NB4 (cell line): ENCODE data around the gene ZNF362.

Experiments
- DNase-seq: peaks from one replicate; pipeline ENCODE4 v3.0.0; 2010; ENCODE audit warnings: low read depth
- H3K4me3 ChIP-seq: one replicate; pipeline ENCODE4 v1.5.1; 2011; ENCODE audit warnings: mild to moderate bottlenecking, low read depth, low read length, moderate library complexity
- MYC ChIP-seq: IDR thresholded peaks from 2 replicates; pipeline ENCODE4 v1.6.1; 2011; ENCODE audit warnings: low read depth, low read length
- POLR2A ChIP-seq: IDR thresholded peaks from 2 replicates; pipeline ENCODE4 v1.6.1; 2011; ENCODE audit warnings: mild to moderate bottlenecking; ENCODE audit not compliant: insufficient read length; ENCODE audit errors: extremely low read depth
- TF ChIP-seq, protein P1 (sequence below): IDR thresholded peaks from 2 replicates; pipeline ENCODE4 v1.6.1; 2011; ENCODE audit warnings: low read depth, low read length
- TF ChIP-seq, protein P2 (sequence below): IDR thresholded peaks from one replicate; pipeline ENCODE4 v1.5.1; 2012; ENCODE audit warnings: low read depth, low read length

The ZNF362 gene

DNA sequence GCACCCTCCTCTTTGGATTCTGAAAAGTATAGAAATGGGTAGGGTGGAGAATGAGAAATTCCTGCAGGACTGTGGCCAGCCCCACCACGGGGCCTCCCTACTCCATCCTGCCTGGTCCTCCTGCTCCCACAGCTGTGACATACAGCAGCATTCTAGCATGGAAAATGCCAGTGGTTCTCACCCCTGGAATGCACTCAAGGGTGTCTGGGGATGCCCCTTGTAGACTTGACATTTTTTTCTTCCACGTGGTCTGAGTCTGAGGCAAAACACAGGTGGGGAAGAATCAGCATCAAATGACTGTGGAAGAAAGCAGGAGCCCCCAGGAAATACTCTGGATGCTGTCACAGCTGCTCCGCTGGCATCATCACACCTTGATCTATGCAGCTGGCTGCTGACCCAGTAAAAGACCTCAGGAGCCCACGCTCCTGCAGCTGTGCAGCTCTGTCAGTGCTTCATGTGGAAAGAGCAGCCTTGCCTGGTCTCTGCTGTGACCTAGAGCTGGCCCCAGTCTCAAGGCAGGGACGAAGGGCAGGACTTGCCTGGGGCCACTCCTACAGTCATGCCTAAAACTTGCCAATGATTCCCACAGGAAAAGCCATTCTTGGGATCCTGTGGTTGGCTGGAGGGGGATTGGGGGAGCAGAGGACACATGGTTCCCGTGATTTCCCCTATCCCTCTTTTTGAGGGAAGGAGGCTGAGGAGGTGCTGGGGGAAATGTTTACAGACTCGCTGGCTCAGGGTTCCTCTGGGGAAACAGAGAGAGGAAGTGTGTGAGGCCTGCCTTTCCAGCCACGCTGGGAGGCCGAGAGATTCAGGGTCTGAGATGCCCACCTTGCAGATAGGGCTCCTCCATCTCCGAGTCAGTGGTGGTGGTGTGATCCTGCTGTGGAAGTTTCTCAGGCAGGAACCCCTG lies 75.4 kb downstream of the ZNF362 start:
- DNase-seq = no peak
- TF ChIP-seq, protein P1, sequence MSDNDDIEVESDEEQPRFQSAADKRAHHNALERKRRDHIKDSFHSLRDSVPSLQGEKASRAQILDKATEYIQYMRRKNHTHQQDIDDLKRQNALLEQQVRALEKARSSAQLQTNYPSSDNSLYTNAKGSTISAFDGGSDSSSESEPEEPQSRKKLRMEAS = no peak
- TF ChIP-seq MYC = no peak
- TF ChIP-seq, protein P2, sequence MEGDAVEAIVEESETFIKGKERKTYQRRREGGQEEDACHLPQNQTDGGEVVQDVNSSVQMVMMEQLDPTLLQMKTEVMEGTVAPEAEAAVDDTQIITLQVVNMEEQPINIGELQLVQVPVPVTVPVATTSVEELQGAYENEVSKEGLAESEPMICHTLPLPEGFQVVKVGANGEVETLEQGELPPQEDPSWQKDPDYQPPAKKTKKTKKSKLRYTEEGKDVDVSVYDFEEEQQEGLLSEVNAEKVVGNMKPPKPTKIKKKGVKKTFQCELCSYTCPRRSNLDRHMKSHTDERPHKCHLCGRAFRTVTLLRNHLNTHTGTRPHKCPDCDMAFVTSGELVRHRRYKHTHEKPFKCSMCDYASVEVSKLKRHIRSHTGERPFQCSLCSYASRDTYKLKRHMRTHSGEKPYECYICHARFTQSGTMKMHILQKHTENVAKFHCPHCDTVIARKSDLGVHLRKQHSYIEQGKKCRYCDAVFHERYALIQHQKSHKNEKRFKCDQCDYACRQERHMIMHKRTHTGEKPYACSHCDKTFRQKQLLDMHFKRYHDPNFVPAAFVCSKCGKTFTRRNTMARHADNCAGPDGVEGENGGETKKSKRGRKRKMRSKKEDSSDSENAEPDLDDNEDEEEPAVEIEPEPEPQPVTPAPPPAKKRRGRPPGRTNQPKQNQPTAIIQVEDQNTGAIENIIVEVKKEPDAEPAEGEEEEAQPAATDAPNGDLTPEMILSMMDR = no peak
- no peak for TF ChIP-seq POLR2A
- H3K4me3 ChIP-seq = no peak overlapping the region

DNA sequence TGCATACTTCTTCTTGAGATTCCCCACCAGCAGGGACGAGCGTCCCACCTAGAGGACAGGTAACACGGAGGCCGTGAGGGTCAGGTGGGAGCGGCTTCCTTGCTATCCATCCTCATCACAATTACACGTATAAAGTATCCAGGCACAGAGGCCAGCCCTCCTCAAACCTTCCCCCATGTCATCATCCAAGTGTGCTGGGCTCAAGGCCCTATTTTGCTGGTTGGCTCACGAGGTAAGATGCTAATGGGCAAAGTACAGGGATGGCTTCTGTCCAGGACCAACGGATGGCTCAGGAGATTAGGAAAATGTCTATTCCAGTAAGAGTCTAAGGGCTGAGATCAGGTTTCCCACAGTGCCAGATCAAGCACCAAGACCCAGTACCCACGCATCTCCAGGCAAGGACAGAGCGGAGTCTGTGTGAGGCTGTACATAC lies 76.1 kb downstream of the ZNF362 start:
- TF ChIP-seq, protein P1 = no peak
- TF ChIP-seq, protein P2 = no peak
- TF ChIP-seq POLR2A (no peak), MYC (no peak)
- H3K4me3 ChIP-seq = no peak overlapping the region
- DNase-seq = no peak

DNA sequence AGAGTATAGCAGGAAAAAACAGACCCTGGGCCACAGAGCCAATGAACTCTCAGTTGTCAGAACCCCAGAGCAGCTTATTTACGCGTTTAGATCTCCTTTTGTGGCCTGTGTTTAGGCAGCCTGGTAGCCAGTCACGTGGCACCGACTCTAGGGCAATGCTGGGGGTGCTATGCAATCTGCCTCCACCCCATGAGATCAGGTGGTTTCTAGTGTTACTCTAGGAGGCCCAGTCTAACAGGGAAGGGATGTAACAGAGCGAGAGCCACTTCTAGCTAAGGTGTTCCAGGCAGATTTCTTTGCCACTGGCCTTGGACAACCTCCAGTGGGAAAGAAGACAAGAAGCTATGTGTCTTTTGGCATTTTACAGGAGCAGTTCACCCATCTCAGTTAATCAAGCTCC lies 76.6 kb downstream of the ZNF362 start:
- no peak overlapping the region for H3K4me3 ChIP-seq
- TF ChIP-seq, protein P2 = no peak
- no peak for TF ChIP-seq MYC
- TF ChIP-seq, protein P1 = no peak
- no peak for TF ChIP-seq POLR2A
- no peak for DNase-seq

DNA sequence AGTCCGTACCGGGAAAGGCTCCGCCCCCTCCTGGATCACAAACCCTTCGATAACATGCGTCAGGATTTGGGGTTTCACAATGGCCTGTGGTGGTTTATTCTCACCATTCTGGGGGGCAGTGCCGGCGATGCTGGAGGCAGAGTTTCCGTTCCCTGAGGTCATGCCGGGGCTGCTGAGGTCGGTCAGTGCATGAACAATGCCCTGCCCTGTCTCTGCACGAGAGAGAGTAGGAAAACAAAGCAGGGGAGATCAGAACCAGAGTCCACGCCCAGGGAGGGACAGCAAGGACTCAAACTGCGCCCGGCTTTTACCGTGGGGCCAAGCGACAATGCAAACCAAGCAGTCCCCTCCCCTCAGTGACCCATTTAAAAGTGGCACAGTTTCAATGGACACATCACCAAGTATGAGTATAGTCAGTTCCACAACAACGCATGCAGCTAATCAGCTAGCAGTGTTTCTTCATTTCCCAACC lies 77.8 kb downstream of the ZNF362 start:
- no peak for DNase-seq
- TF ChIP-seq, protein P2 = no peak
- TF ChIP-seq POLR2A (no peak), MYC (no peak)
- TF ChIP-seq, protein P1 = no peak
- no peak overlapping the region for H3K4me3 ChIP-seq

DNA sequence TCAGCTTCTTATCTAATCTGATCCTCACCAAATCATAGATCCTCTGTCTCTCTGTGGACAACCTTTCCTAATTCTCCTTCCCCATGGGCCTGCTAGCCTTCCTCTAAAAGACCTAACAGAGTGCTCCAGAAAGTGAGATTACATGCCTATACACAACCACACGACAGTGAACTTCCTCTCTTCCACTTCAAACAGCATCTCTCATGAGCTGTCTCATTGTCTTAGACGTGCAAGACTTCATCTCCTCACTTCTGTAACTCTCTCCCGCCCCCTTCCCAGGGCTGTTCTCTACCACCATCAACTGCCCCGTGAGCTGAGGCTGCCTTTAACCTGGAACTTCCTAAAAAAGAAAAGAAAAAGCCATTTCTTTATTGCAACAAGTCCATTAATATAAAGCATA lies 78.7 kb downstream of the ZNF362 start:
- peak; percentile 23 for DNase-seq
- H3K4me3 ChIP-seq = no peak overlapping the region
- TF ChIP-seq MYC (no peak), POLR2A (no peak)
- TF ChIP-seq, protein P1 = no peak
- TF ChIP-seq, protein P2 = no peak

DNA sequence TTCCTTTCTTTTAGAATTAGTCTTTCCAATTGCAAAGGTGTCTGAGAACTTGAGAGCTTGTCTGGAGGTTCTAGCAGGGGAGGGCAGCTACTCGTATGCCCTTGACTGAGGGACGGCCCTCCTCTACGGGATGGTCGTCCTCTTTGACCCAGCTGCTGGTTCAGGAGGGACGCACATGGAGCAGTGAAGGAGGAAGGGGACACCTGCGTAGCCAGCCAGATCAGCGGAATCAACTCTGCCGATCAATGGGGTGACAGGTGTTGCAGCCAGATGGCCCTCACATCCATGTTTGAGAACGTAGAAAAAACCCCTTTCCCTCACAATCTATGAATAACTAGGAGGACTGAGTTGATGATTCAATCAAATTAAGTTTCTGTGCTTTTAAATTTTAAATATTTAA lies 80.3 kb downstream of the ZNF362 start:
- H3K4me3 ChIP-seq = no peak overlapping the region
- DNase-seq = no peak
- TF ChIP-seq, protein P1 = no peak
- TF ChIP-seq POLR2A (no peak), MYC (no peak)
- TF ChIP-seq, protein P2 = no peak
